H1 (cell line): ENCODE results near the gene FOXK1. TPM values are rescaled to one million over a fixed set of nuclear protein-coding genes. Genes with fewer than 3 reads are reported as not detected.

Experiments used
- CTCF ChIA-PET: fragments of 300-600 bp; sonication (Branson Sonifier 250); formaldehyde crosslinking; loops from one replicate; lab custom pipeline; 2021; ENCODE audit not compliant: partially characterized antibody; lab: Charles Lee
- POLR2A ChIA-PET: fragments of 300-600 bp; sonication (Branson Sonifier 250); formaldehyde crosslinking; loops from one replicate; lab custom pipeline; 2021; ENCODE audit warnings: inconsistent platforms; ENCODE audit not compliant: partially characterized antibody; lab: Charles Lee
- DNase-seq, 2 experiments: peaks; one replicate each; pipeline versions ENCODE4 v3.0.0 to v3.0.0-alpha.2; 2010 to 2022; ENCODE audit warnings: low spot score in 2 of 2, low read depth in 1 of 2, mixed read lengths in 1 of 2
- FAIRE-seq: peaks from 2 replicates; lab custom pipeline; 2011; peaks lifted over from hg19 to GRCh38; lab: Jason Lieb, UNC
- H2AFZ ChIP-seq: 2 replicates; pipeline ENCODE4 v1.8.1; 2012; ENCODE audit warnings: low read length, inconsistent platforms
- H2AK5ac ChIP-seq: 2 replicates; pipeline ENCODE4 v1.6.1; 2013; ENCODE audit warnings: low read depth, low read length
- H2BK120ac ChIP-seq: replicated peaks from 2 replicates; pipeline ENCODE3; 2013; ENCODE audit warnings: low read depth, low read length, inconsistent platforms
- H2BK12ac ChIP-seq: 2 replicates; pipeline ENCODE4 v1.6.1; 2013; ENCODE audit warnings: low read depth, low read length
- H2BK15ac ChIP-seq: 2 replicates; pipeline ENCODE4 v1.6.1; 2013; ENCODE audit warnings: low read length
- H2BK20ac ChIP-seq: 2 replicates; pipeline ENCODE4 v1.6.1; 2013; ENCODE audit warnings: low read length
- H2BK5ac ChIP-seq: 2 replicates; pipeline ENCODE4 v1.6.1; 2013; ENCODE audit warnings: low read depth, low read length
- H3K14ac ChIP-seq: 2 replicates; pipeline ENCODE4 v1.6.1; 2013; ENCODE audit warnings: inconsistent platforms; ENCODE audit not compliant: insufficient read length
- H3K18ac ChIP-seq: 2 replicates; pipeline ENCODE4 v1.6.1; 2013; ENCODE audit warnings: low read length; ENCODE audit errors: extremely low read depth
- H3K23ac ChIP-seq: 2 replicates; pipeline ENCODE4 v1.6.1; 2013; ENCODE audit warnings: inconsistent platforms; ENCODE audit not compliant: insufficient read length
- H3K23me2 ChIP-seq: 2 replicates; pipeline ENCODE4 v1.6.1; 2013; ENCODE audit warnings: low read depth, low read length
- H3K27ac ChIP-seq: 2 replicates; pipeline ENCODE4 v1.6.1; 2011; ENCODE audit warnings: low read depth, low read length, inconsistent platforms
- H3K27me3 ChIP-seq, 4 experiments: replicated peaks in 1 of 4; 1 replicate in 1 of 4; 2 replicates in 3 of 4; pipeline versions ENCODE4 v1.6.1 to v1.8.1; 2011 to 2013; ENCODE audit warnings: low read length in 3 of 4, mild to moderate bottlenecking in 3 of 4, inconsistent platforms in 2 of 4, mixed read lengths in 2 of 4, moderate library complexity in 1 of 4; ENCODE audit not compliant: control insufficient read depth in 3 of 4, insufficient read depth in 3 of 4; ENCODE audit errors: extremely low read depth in 1 of 4
- H3K36me3 ChIP-seq, 4 experiments: 2 replicates each; pipeline versions ENCODE4 v1.6.1 to v1.8.1; 2011 to 2013; ENCODE audit warnings: mild to moderate bottlenecking in 4 of 4, low read length in 3 of 4, moderate library complexity in 2 of 4, control low read depth in 1 of 4, inconsistent platforms in 1 of 4; ENCODE audit not compliant: insufficient read depth in 4 of 4, control insufficient read depth in 2 of 4
- H3K4ac ChIP-seq: replicated peaks from 2 replicates; pipeline ENCODE3; 2013; ENCODE audit warnings: low read length, low read depth, mixed read lengths, inconsistent platforms; ENCODE audit not compliant: insufficient read length
- H3K4me1 ChIP-seq, 4 experiments: replicated peaks in 1 of 4; 1 replicate in 1 of 4; 2 replicates in 3 of 4; pipeline versions ENCODE4 v1.6.1 to v1.8.1; 2011 to 2013; ENCODE audit warnings: low read length in 3 of 4, inconsistent platforms in 2 of 4, mixed read lengths in 1 of 4; ENCODE audit not compliant: insufficient read depth in 4 of 4, control insufficient read depth in 3 of 4
- H3K4me2 ChIP-seq, 2 experiments: 2 replicates each; pipeline versions ENCODE4 v1.6.1 to v1.8.1; 2011 to 2013; ENCODE audit warnings: low read depth in 2 of 2, low read length in 2 of 2, control low read depth in 1 of 2, inconsistent platforms in 1 of 2, mild to moderate bottlenecking in 1 of 2; ENCODE audit not compliant: insufficient read depth in 1 of 2
- H3K4me3 ChIP-seq, 4 experiments: fragments of 200-600, 300-600 bp in 1 of 4; sonication (generic), shearing (Covaris generic), sonication (Bioruptor Twin) in 1 of 4; 2 replicates each; pipeline versions ENCODE4 v1.5.1 to v1.8.1; 2011 to 2016; ENCODE audit warnings: low read length in 4 of 4, low read depth in 3 of 4, control low read depth in 2 of 4, inconsistent platforms in 2 of 4, mild to moderate bottlenecking in 2 of 4, mixed read lengths in 1 of 4, moderate library complexity in 1 of 4; ENCODE audit not compliant: insufficient read depth in 2 of 4; ENCODE audit errors: extremely low read depth in 1 of 4
- H3K56ac ChIP-seq: replicated peaks from 2 replicates; pipeline ENCODE3; 2013; ENCODE audit warnings: low read depth, mild to moderate bottlenecking, mixed read lengths, low read length, inconsistent platforms; ENCODE audit not compliant: insufficient read length
- H3K79me1 ChIP-seq: 2 replicates; pipeline ENCODE4 v1.6.1; 2013; ENCODE audit warnings: low read depth, low read length, control low read depth
- H3K79me2 ChIP-seq, 2 experiments: 2 replicates each; pipeline versions ENCODE4 v1.6.1 to v1.8.1; 2012 to 2013; ENCODE audit warnings: low read length in 2 of 2, mild to moderate bottlenecking in 2 of 2, inconsistent platforms in 1 of 2; ENCODE audit not compliant: insufficient read depth in 2 of 2, control insufficient read depth in 1 of 2
- H3K9ac ChIP-seq, 4 experiments: replicated peaks in 1 of 4; 1 replicate in 1 of 4; 2 replicates in 3 of 4; pipeline versions ENCODE4 v1.6.1 to v1.8.1; 2011 to 2013; ENCODE audit warnings: low read depth in 3 of 4, low read length in 3 of 4, control low read depth in 2 of 4, mild to moderate bottlenecking in 2 of 4, moderate library complexity in 2 of 4, inconsistent platforms in 1 of 4; ENCODE audit errors: extremely low read depth in 1 of 4
- H3K9me3 ChIP-seq, 2 experiments: 2 replicates each; pipeline versions ENCODE4 v1.6.1 to v1.8.1; 2012 to 2013; ENCODE audit warnings: mild to moderate bottlenecking in 2 of 2, moderate library complexity in 2 of 2, control low read depth in 1 of 2, inconsistent platforms in 1 of 2, low read depth in 1 of 2, low read length in 1 of 2, mixed read lengths in 1 of 2; ENCODE audit not compliant: insufficient read depth in 2 of 2
- H4K20me1 ChIP-seq, 2 experiments: replicated peaks in 1 of 2; 2 replicates each; pipeline versions ENCODE3 to v1.8.1; 2011 to 2013; ENCODE audit warnings: inconsistent platforms in 2 of 2, low read length in 2 of 2, mild to moderate bottlenecking in 1 of 2; ENCODE audit not compliant: insufficient read depth in 2 of 2, control insufficient read depth in 1 of 2
- H4K5ac ChIP-seq: 2 replicates; pipeline ENCODE4 v1.6.1; 2013; ENCODE audit warnings: low read length, low read depth, mixed read lengths, inconsistent platforms; ENCODE audit not compliant: insufficient read length
- H4K8ac ChIP-seq: 2 replicates; pipeline ENCODE4 v1.8.0; 2013; ENCODE audit warnings: mild to moderate bottlenecking, moderate library complexity, low read length, inconsistent platforms; ENCODE audit not compliant: insufficient read depth; ENCODE audit errors: extremely low read depth
- H4K91ac ChIP-seq: replicated peaks from 2 replicates; pipeline ENCODE3; 2013; ENCODE audit warnings: low read length, mixed read lengths, inconsistent platforms; ENCODE audit not compliant: insufficient read length
- BCL11A ChIP-seq, 2 experiments: IDR thresholded peaks; one replicate each; pipeline ENCODE4 v1.6.1; 2011; ENCODE audit warnings: low read depth in 2 of 2, low read length in 2 of 2, mild to moderate bottlenecking in 2 of 2
- E2F6 ChIP-seq: IDR thresholded peaks from 2 replicates; pipeline ENCODE4 v1.6.1; 2012; ENCODE audit warnings: inconsistent platforms
- GTF2F1 ChIP-seq: IDR thresholded peaks from 2 replicates; pipeline ENCODE4 v1.6.1; 2012; ENCODE audit warnings: low read depth, low read length, improper control_type of control experiment, borderline replicate concordance
- MAX ChIP-seq: IDR thresholded peaks from 2 replicates; pipeline ENCODE4 v1.6.1; 2012; ENCODE audit warnings: inconsistent platforms
- SIX5 ChIP-seq: IDR thresholded peaks from 2 replicates; pipeline ENCODE4 v1.6.1; 2011; ENCODE audit warnings: mild to moderate bottlenecking, low read depth, low read length
- SP2 ChIP-seq: IDR thresholded peaks from 2 replicates; pipeline ENCODE4 v1.6.1; 2012; ENCODE audit warnings: mild to moderate bottlenecking, low read length, inconsistent platforms
- WGBS, 2 experiments: shearing (Covaris generic) in 1 of 2; methylation state at CpG; one replicate each; pipeline versions ENCODE4 v1.1.6 to v1.1.7; 2013 to 2015; ENCODE audit warnings: low lambda C conversion rate in 2 of 2, mixed read lengths in 2 of 2, inconsistent platforms in 1 of 2, low coverage in 1 of 2, missing lambda C conversion rate in 1 of 2; ENCODE audit not compliant: insufficient replicate concordance in 2 of 2, insufficient coverage in 1 of 2, insufficient read length in 1 of 2; ENCODE audit errors: extremely low coverage in 1 of 2, missing lambda C conversion rate in 1 of 2; 5-methylcytosine and 5-hydroxymethylcytosine counted together
- polyA plus RNA-seq, 7 experiments: library from polyadenylated mRNA; depleted of rRNA in 3 of 7; stranded (reverse) in 5 of 7; unstranded in 2 of 7; fragments of >200 nt in 5 of 7; fragments of 200-250 nt in 2 of 7; gene quantifications; 1 replicate in 5 of 7; 2 replicates in 1 of 7; 4 replicates in 1 of 7; pipeline versions ENCODE4 v1.2.1 to v1.2.3, GENCODE V29; 2011 to 2013; ENCODE audit warnings: missing spikeins in 2 of 7, mixed read lengths in 2 of 7
- total RNA-seq: library from RNA; stranded (reverse); fragmentation: NEBNext Ultra II Directional; extraction: Animal tissue kit (Norgen Biotek cat#: 25700); gene quantifications from 2 replicates; pipeline ENCODE4 v1.2.1, GENCODE V29; 2021
- TF ChIP-seq, protein P1 (sequence below): IDR thresholded peaks from 2 replicates; pipeline ENCODE4 v1.6.1; 2011; ENCODE audit warnings: low read length, improper control_type of control experiment

The FOXK1 gene
- total and polyA plus RNA-seq, 2 of the 8 experiments (the other 6 are each of a cell fraction or from before 2014, with no cell fraction given) = 2.0 to 8.5 TPM

GRCh38 chr7:4713183-4713784 is 31.2 kb downstream of the FOXK1 start:
- ChIA-PET CTCF (interaction anchor here (0.7 to 2.2 kb wide), 3 partner anchors 10 to 21 kb away, joined by 3 to 6 read pairs (median 5); no protein-coding TSS in a partner anchor), POLR2A (interaction anchor here (0.6 to 0.8 kb wide), 3 partner anchors 21 to 488 kb away, joined by 3 to 4 read pairs (median 4); no protein-coding TSS in a partner anchor)
- H2BK5ac ChIP-seq = no peak overlapping the region
- H2BK12ac ChIP-seq = no peak overlapping the region
- H3K4ac ChIP-seq = no peak overlapping the region
- H4K91ac ChIP-seq = no peak overlapping the region
- peaks cover 0 to 2% of the 10 kb centered on the region in 2 experiments; a peak in 1 of 4 replicates for H3K79me2 ChIP-seq
- H2BK120ac ChIP-seq = no peak overlapping the region
- 80% methylated on average over 26 of the region's 27 CpGs; no CpG with 5 or more reads in 1 of the 2 experiments for WGBS, 2 experiments
- no peaks in the 10 kb centered on the region; the same call in 1 of the 2 replicates for H3K23me2 ChIP-seq
- H3K36me3 ChIP-seq = no peaks in the 10 kb centered on the region
- no peak overlapping the region for H3K14ac ChIP-seq
- no peak overlapping the region for H3K4me3 ChIP-seq
- FAIRE-seq = no peak
- H3K4me2 ChIP-seq = no peak overlapping the region
- no peak overlapping the region for H2AFZ ChIP-seq
- no peak overlapping the region for H3K23ac ChIP-seq
- H3K79me1 ChIP-seq = peaks cover 12% of the 10 kb centered on the region
- H3K9me3 ChIP-seq = peaks cover 0 to 12% of the 10 kb centered on the region in 2 experiments; a peak in 2 of 4 replicates
- H3K4me1 ChIP-seq = peaks cover 0 to 5% (median 0%) of the 10 kb centered on the region in 4 experiments; a peak in 4 of 7 replicates
- no peak overlapping the region for H3K27ac ChIP-seq
- no peak overlapping the region for H2AK5ac ChIP-seq
- DNase-seq = no peak
- H4K20me1 ChIP-seq = peaks cover 42 to 54% of the 10 kb centered on the region in 2 experiments
- peaks cover 30 to 56% (median 49%) of the 10 kb centered on the region in 4 experiments for H3K27me3 ChIP-seq
- no peak overlapping the region for H3K56ac ChIP-seq
- H3K9ac ChIP-seq = no peak overlapping the region
- H2BK20ac ChIP-seq = no peak overlapping the region
- H4K5ac ChIP-seq = no peak overlapping the region
- TF ChIP-seq BCL11A (IDR thresholded peaks at IDR 0.05; ENCODE audit: low read depth in 2 of 2, low read length in 2 of 2) = no peak
- no peak for TF ChIP-seq MAX
- TF ChIP-seq E2F6 = peak; percentile 79
- TF ChIP-seq, protein P1, sequence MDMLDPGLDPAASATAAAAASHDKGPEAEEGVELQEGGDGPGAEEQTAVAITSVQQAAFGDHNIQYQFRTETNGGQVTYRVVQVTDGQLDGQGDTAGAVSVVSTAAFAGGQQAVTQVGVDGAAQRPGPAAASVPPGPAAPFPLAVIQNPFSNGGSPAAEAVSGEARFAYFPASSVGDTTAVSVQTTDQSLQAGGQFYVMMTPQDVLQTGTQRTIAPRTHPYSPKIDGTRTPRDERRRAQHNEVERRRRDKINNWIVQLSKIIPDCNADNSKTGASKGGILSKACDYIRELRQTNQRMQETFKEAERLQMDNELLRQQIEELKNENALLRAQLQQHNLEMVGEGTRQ = no peak
- no peak for TF ChIP-seq SP2
- no peak for TF ChIP-seq GTF2F1
- TF ChIP-seq SIX5 = no peak
- H3K18ac ChIP-seq = no peak overlapping the region
- H2BK15ac ChIP-seq = no peak overlapping the region
- no peak overlapping the region for H4K8ac ChIP-seq
